ENCODE data around the gene CALML6.

Gene CALML6

GRCh38 chr1:1937549-1938275, 22.7 kb downstream of the CALML6 start:
- Histone ChIP-seq H3K9me3 (ENCODE audit: control insufficient read depth, low read length) (no peaks in the 10 kb centered on the region), H3K4me1 (ENCODE audit: control insufficient read depth, insufficient read depth, low read length) (no peaks in the 10 kb centered on the region), H3K4me3 (ENCODE audit: low read length) (no peak overlapping the region), H3K9ac (ENCODE audit: low read length) (no peak overlapping the region), H3K27me3 (ENCODE audit: control insufficient read depth, insufficient read depth, low read length) (peaks cover 8% of the 10 kb centered on the region), H3K36me3 (ENCODE audit: control insufficient read depth, insufficient read depth, low read length) (no peaks in the 10 kb centered on the region)

GRCh38 chr1:1938276-1938573, 23.2 kb downstream of the CALML6 start:
- H3K27me3 ChIP-seq (ENCODE audit: control insufficient read depth, insufficient read depth, low read length) = peaks cover 13% of the 10 kb centered on the region
- H3K4me3 ChIP-seq (ENCODE audit: low read length) = no peak overlapping the region
- H3K9me3 ChIP-seq (ENCODE audit: control insufficient read depth, low read length) = no peaks in the 10 kb centered on the region
- H3K36me3 ChIP-seq (ENCODE audit: control insufficient read depth, insufficient read depth, low read length) = no peaks in the 10 kb centered on the region
- no peaks in the 10 kb centered on the region for H3K4me1 ChIP-seq (ENCODE audit: control insufficient read depth, insufficient read depth, low read length)
- H3K9ac ChIP-seq (ENCODE audit: low read length) = no peak overlapping the region

- Histone ChIP-seq H3K9ac (ENCODE audit: low read length) (no peak overlapping the region), H3K9me3 (ENCODE audit: control insufficient read depth, low read length) (no peaks in the 10 kb centered on the region), H3K27me3 (ENCODE audit: control insufficient read depth, insufficient read depth, low read length) (peaks cover 19% of the 10 kb centered on the region), H3K4me1 (ENCODE audit: control insufficient read depth, insufficient read depth, low read length) (no peaks in the 10 kb centered on the region), H3K36me3 (ENCODE audit: control insufficient read depth, insufficient read depth, low read length) (no peaks in the 10 kb centered on the region), H3K4me3 (ENCODE audit: low read length) (no peak overlapping the region)
Measured at GRCh38 chr1:1938613-1939295, 23.7 kb downstream of the CALML6 start.

GRCh38 chr1:1939296-1940122, 24.4 kb downstream of the CALML6 start:
- peaks cover 23% of the 10 kb centered on the region for H3K27me3 ChIP-seq (ENCODE audit: control insufficient read depth, insufficient read depth, low read length)
- no peaks in the 10 kb centered on the region for H3K9me3 ChIP-seq (ENCODE audit: control insufficient read depth, low read length)
- H3K4me3 ChIP-seq (ENCODE audit: low read length) = no peak overlapping the region
- peaks cover 5% of the 10 kb centered on the region for H3K4me1 ChIP-seq (ENCODE audit: control insufficient read depth, insufficient read depth, low read length)
- H3K36me3 ChIP-seq (ENCODE audit: control insufficient read depth, insufficient read depth, low read length) = no peaks in the 10 kb centered on the region
- no peak overlapping the region for H3K9ac ChIP-seq (ENCODE audit: low read length)

- H3K4me3 ChIP-seq (ENCODE audit: low read length) = no peak overlapping the region
- peaks cover 5% of the 10 kb centered on the region for H3K4me1 ChIP-seq (ENCODE audit: control insufficient read depth, insufficient read depth, low read length)
- H3K9ac ChIP-seq (ENCODE audit: low read length) = no peak overlapping the region
- peaks cover 23% of the 10 kb centered on the region for H3K27me3 ChIP-seq (ENCODE audit: control insufficient read depth, insufficient read depth, low read length)
- no peaks in the 10 kb centered on the region for H3K36me3 ChIP-seq (ENCODE audit: control insufficient read depth, insufficient read depth, low read length)
- no peaks in the 10 kb centered on the region for H3K9me3 ChIP-seq (ENCODE audit: control insufficient read depth, low read length)
Measured at GRCh38 chr1:1940123-1940425, 25.0 kb downstream of the CALML6 start.

- H3K4me1 ChIP-seq (ENCODE audit: control insufficient read depth, insufficient read depth, low read length) = peaks cover 6% of the 10 kb centered on the region
Measured at GRCh38 chr1:1941211-1941841, 26.3 kb downstream of the CALML6 start.

GRCh38 chr1:1941868-1942752, 27.1 kb downstream of the CALML6 start:
- Histone ChIP-seq H3K4me3 (ENCODE audit: low read length) (no peak overlapping the region), H3K36me3 (ENCODE audit: control insufficient read depth, insufficient read depth, low read length) (no peaks in the 10 kb centered on the region), H3K9me3 (ENCODE audit: control insufficient read depth, low read length) (no peaks in the 10 kb centered on the region), H3K27me3 (ENCODE audit: control insufficient read depth, insufficient read depth, low read length) (peaks cover 28% of the 10 kb centered on the region), H3K9ac (ENCODE audit: low read length) (no peak overlapping the region), H3K4me1 (ENCODE audit: control insufficient read depth, insufficient read depth, low read length) (peaks cover 12% of the 10 kb centered on the region)

More at GRCh38 chr1:1941211-1941841, 26.3 kb downstream of the CALML6 start:
- peaks cover 26% of the 10 kb centered on the region for H3K27me3 ChIP-seq (ENCODE audit: control insufficient read depth, insufficient read depth, low read length)
- no peak overlapping the region for H3K9ac ChIP-seq (ENCODE audit: low read length)
- no peak overlapping the region for H3K4me3 ChIP-seq (ENCODE audit: low read length)
- no peaks in the 10 kb centered on the region for H3K9me3 ChIP-seq (ENCODE audit: control insufficient read depth, low read length)
- H3K36me3 ChIP-seq (ENCODE audit: control insufficient read depth, insufficient read depth, low read length) = no peaks in the 10 kb centered on the region

GRCh38 chr1:1942753-1943656, 27.9 kb downstream of the CALML6 start:
- Histone ChIP-seq H3K27me3 (ENCODE audit: control insufficient read depth, insufficient read depth, low read length) (peaks cover 28% of the 10 kb centered on the region), H3K9ac (ENCODE audit: low read length) (no peak overlapping the region)

GRCh38 chr1:1943834-1944570, 28.9 kb downstream of the CALML6 start:
- Histone ChIP-seq H3K27me3 (ENCODE audit: control insufficient read depth, insufficient read depth, low read length) (peaks cover 28% of the 10 kb centered on the region), H3K4me3 (ENCODE audit: low read length) (no peak overlapping the region), H3K9ac (ENCODE audit: low read length) (no peak overlapping the region), H3K36me3 (ENCODE audit: control insufficient read depth, insufficient read depth, low read length) (no peaks in the 10 kb centered on the region), H3K9me3 (ENCODE audit: control insufficient read depth, low read length) (no peaks in the 10 kb centered on the region), H3K4me1 (ENCODE audit: control insufficient read depth, insufficient read depth, low read length) (peaks cover 12% of the 10 kb centered on the region)

More at GRCh38 chr1:1942753-1943656, 27.9 kb downstream of the CALML6 start:
- Histone ChIP-seq H3K9me3 (ENCODE audit: control insufficient read depth, low read length) (no peaks in the 10 kb centered on the region), H3K4me1 (ENCODE audit: control insufficient read depth, insufficient read depth, low read length) (peaks cover 12% of the 10 kb centered on the region), H3K36me3 (ENCODE audit: control insufficient read depth, insufficient read depth, low read length) (no peaks in the 10 kb centered on the region), H3K4me3 (ENCODE audit: low read length) (no peak overlapping the region)

GRCh38 chr1:1945782-1946393, 30.8 kb downstream of the CALML6 start:
- Histone ChIP-seq H3K4me1 (ENCODE audit: control insufficient read depth, insufficient read depth, low read length) (peaks cover 12% of the 10 kb centered on the region), H3K27me3 (ENCODE audit: control insufficient read depth, insufficient read depth, low read length) (peaks cover 28% of the 10 kb centered on the region), H3K9ac (ENCODE audit: low read length) (no peak overlapping the region), H3K36me3 (ENCODE audit: control insufficient read depth, insufficient read depth, low read length) (no peaks in the 10 kb centered on the region), H3K9me3 (ENCODE audit: control insufficient read depth, low read length) (no peaks in the 10 kb centered on the region), H3K4me3 (ENCODE audit: low read length) (no peak overlapping the region)
